H1 (cell line): ENCODE results near the gene PDGFA. TPM values are rescaled to one million over a fixed set of nuclear protein-coding genes. Genes with fewer than 3 reads are reported as not detected.

Source experiments
- FOSL1 ChIP-seq: IDR thresholded peaks from 2 replicates; pipeline ENCODE4 v1.6.1; 2011; ENCODE audit warnings: mild to moderate bottlenecking, low read depth, low read length, moderate library complexity; ENCODE audit not compliant: insufficient read depth
- NRF1 ChIP-seq: IDR thresholded peaks from 2 replicates; pipeline ENCODE4 v1.6.1; 2011; ENCODE audit warnings: mild to moderate bottlenecking, low read depth, low read length, improper control_type of control experiment
- POLR2A ChIP-seq, 2 experiments: IDR thresholded peaks; 1 replicate in 1 of 2; 2 replicates in 1 of 2; pipeline ENCODE4 v1.6.1; 2011; ENCODE audit warnings: low read depth in 2 of 2, low read length in 2 of 2, mild to moderate bottlenecking in 2 of 2; ENCODE audit errors: control extremely low read depth in 1 of 2
- SUZ12 ChIP-seq: fragments of 200-600 bp; sonication (generic); IDR thresholded peaks from 2 replicates; pipeline ENCODE4 v1.6.1; 2012; ENCODE audit warnings: mild to moderate bottlenecking, inconsistent platforms, low read length, moderate library complexity, mixed read lengths
- YY1 ChIP-seq: IDR thresholded peaks from 2 replicates; pipeline ENCODE4 v1.6.1; 2011; ENCODE audit warnings: low read depth, mild to moderate bottlenecking, low read length
- polyA plus RNA-seq, 7 experiments: library from polyadenylated mRNA; depleted of rRNA in 3 of 7; stranded (reverse) in 5 of 7; unstranded in 2 of 7; fragments of >200 nt in 5 of 7; fragments of 200-250 nt in 2 of 7; gene quantifications; 1 replicate in 5 of 7; 2 replicates in 1 of 7; 4 replicates in 1 of 7; pipeline versions ENCODE4 v1.2.1 to v1.2.3, GENCODE V29; 2011 to 2013; ENCODE audit warnings: missing spikeins in 2 of 7, mixed read lengths in 2 of 7
- total RNA-seq: library from RNA; stranded (reverse); fragmentation: NEBNext Ultra II Directional; extraction: Animal tissue kit (Norgen Biotek cat#: 25700); gene quantifications from 2 replicates; pipeline ENCODE4 v1.2.1, GENCODE V29; 2021

The PDGFA gene
- total and polyA plus RNA-seq, 2 of the 8 experiments (the other 6 are each of a cell fraction or from before 2014, with no cell fraction given) = 21.1 to 43.0 TPM

DNA sequence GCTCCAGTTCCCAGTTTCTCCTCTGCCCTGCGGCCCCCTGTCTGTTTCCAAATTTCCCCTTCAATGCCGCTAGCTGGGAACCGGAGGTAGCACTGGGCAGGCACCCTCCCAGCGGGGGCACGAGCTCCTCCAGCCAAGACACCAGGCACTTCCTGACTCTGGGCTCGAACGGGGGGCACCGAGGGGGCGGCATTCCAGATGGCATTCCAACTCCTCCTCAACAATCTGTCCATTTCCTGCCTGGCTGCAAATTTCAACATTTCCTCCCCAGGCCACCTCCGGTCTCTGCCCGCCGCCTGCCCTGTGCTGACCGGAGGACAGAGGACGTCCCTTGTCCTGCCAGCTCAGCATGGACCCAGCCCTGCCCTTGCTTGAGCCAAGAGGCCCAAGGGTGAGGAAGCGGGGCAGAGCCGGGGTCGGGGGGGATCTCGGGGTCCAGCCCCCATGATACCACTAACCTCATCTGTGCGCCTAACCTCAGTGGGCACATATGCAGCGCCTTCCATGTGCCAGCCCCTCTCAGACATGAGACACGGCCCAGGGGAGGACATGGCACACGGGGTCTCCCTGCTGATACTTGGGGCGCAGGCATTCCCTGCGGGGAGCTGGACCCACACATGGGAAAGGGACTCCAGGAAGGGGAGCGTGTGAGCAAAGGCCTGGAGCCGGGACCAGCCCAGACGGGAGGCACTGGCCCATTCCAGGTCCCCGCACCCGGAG lies 58.0 kb downstream of the PDGFA start (continued):
- TF ChIP-seq NRF1 = no peak
- TF ChIP-seq FOSL1 = no peak
- TF ChIP-seq POLR2A (IDR thresholded peaks at IDR 0.05; ENCODE audit: control extremely low read depth in 1 of 2, low read depth in 2 of 2, low read length in 2 of 2) = no peak
- TF ChIP-seq SUZ12 = no peak
- TF ChIP-seq YY1 = no peak
